HG02798 (cell line): ENCODE results near the gene MYO1B.

ENCODE experiments used
- ATAC-seq: cut with Tn5 transposase; IDR thresholded peaks from one replicate; pipeline ENCODE4 v1.9.1; 2021; ENCODE audit warnings: mild to moderate bottlenecking; ENCODE audit not compliant: unreplicated experiment, poor library complexity

The MYO1B gene

GRCh38 chr2:191255271-191255670, 10.1 kb downstream of the MYO1B start:
- no peak for ATAC-seq

- no peak for ATAC-seq
Observed at GRCh38 chr2:191255756-191256312, 10.6 kb downstream of the MYO1B start.

GRCh38 chr2:191257934-191258333, 12.7 kb downstream of the MYO1B start:
- ATAC-seq = no peak

GRCh38 chr2:191258996-191259395, 13.8 kb downstream of the MYO1B start:
- no peak for ATAC-seq

- ATAC-seq = no peak
Observed at GRCh38 chr2:191262436-191262835, 17.2 kb downstream of the MYO1B start.

GRCh38 chr2:191263050-191263449, 17.8 kb downstream of the MYO1B start:
- no peak for ATAC-seq

GRCh38 chr2:191264647-191265081, 19.5 kb downstream of the MYO1B start:
- no peak for ATAC-seq

- no peak for ATAC-seq
Observed at GRCh38 chr2:191265311-191266170, 20.3 kb downstream of the MYO1B start.

- no peak for ATAC-seq
Observed at GRCh38 chr2:191266201-191266600, 21.0 kb downstream of the MYO1B start.

GRCh38 chr2:191268596-191268995, 23.4 kb downstream of the MYO1B start:
- ATAC-seq = no peak

GRCh38 chr2:191270306-191271161, 25.3 kb downstream of the MYO1B start:
- no peak for ATAC-seq

GRCh38 chr2:191272064-191272463, 26.9 kb downstream of the MYO1B start:
- no peak for ATAC-seq

- no peak for ATAC-seq
Observed at GRCh38 chr2:191274413-191274815, 29.2 kb downstream of the MYO1B start.

GRCh38 chr2:191276792-191277465, 31.7 kb downstream of the MYO1B start:
- no peak for ATAC-seq

GRCh38 chr2:191280290-191280689, 35.1 kb downstream of the MYO1B start:
- no peak for ATAC-seq

- ATAC-seq = no peak
Observed at GRCh38 chr2:191280834-191281756, 35.9 kb downstream of the MYO1B start.

- ATAC-seq = no peak
Observed at GRCh38 chr2:191285252-191285651, 40.0 kb downstream of the MYO1B start.

GRCh38 chr2:191287820-191288219, 42.6 kb downstream of the MYO1B start:
- ATAC-seq = no peak

- ATAC-seq = no peak
Observed at GRCh38 chr2:191289049-191289448, 43.8 kb downstream of the MYO1B start.
